Colon (tissue), 2 donors: ENCODE results near the gene CDR2.
"Not testable (repeated sequence)": the region's sequence is repeated elsewhere in the genome, so short reads cannot be mapped to it uniquely, and the experiment has no call there.

Experiments used
- FAIRE-seq: peaks from 2 replicates; lab custom pipeline; 2012; peaks lifted over from hg19 to GRCh38; lab: Jason Lieb, UNC
- donor health status: control.
- donor health status: control.

CDR2 gene

GRCh38 chr16:22375963-22376640, 1.7 kb upstream of the CDR2 start:
- no peak for FAIRE-seq

DNA sequence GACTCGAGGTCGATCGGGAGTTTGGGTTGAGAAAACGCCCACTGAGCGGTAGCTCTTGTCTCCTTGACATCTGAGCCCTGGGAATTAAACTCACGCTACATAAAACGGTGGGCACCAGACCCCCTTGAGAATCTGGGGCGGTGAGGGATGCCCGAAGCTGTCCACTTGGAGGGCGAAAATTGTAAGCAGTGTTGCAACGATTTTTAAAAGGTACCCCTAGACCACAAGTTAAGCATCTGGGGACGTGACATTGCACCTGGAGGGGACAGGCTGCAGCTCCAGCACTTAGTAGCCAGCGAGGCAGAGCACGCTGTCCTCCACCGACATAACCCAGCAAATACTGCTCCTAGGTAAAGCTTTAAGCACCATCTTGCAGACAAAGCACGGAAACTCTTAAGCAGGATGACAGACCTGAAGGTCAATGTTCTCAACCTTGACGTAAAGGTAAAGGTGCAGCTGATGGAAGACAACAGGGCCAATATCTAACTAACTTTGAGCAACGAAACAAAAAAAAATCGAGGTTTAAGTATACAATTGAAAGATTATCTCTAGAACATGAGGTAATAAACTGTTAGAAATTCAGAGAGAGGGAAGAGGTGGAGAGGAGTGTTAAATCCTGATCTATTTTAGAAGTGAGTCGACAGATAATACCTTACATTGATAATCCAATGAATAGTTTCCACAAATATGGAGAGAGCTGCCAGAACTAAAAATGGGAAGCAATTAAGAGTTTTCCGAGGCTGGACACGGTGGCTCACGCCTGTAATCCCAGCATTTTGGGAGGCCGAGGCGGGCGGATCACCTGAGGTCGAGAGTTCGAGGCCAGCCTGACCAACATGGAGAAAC, 921 bp upstream of the CDR2 start:
- FAIRE-seq, result no peak

- no peak for FAIRE-seq
Observed at GRCh38 chr16:22373662-22374310, 633 bp downstream of the CDR2 start.

DNA sequence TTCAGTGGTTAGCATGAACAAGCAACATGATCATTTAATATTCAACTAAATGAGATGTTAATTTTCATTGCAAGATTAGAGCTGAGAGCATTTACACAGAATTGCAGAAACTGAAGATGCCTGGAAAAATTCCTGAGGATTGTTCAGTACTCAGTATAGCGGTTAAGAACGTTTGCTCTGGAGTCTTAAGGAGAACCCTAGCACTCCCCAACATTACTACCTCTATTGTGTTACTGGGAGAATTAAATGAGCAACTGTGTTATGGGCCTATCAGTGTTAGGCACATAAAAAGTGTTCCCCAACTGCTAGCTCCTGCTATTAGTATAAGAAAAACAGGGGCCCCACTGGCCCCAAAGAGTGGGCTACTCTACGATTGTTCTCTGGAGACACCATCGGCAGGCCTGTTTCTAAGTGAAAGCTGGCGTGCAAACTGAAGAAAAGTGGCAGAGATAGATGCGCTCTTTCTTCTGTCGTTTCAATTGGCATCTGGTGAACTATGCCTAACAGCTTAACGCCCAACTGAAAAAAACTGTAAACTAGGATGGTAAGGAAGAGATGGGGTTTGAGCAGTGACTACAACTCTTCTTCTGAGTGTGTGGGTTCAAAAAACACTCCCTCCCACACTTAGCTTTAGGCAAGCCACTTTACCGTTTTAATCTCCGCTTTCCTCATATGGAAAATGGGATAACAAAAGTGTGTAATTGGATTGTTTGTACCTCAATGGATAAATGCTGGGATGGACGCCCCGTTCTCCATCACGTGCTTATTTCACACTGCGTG, 1.3 kb downstream of the CDR2 start:
- no peak for FAIRE-seq

DNA sequence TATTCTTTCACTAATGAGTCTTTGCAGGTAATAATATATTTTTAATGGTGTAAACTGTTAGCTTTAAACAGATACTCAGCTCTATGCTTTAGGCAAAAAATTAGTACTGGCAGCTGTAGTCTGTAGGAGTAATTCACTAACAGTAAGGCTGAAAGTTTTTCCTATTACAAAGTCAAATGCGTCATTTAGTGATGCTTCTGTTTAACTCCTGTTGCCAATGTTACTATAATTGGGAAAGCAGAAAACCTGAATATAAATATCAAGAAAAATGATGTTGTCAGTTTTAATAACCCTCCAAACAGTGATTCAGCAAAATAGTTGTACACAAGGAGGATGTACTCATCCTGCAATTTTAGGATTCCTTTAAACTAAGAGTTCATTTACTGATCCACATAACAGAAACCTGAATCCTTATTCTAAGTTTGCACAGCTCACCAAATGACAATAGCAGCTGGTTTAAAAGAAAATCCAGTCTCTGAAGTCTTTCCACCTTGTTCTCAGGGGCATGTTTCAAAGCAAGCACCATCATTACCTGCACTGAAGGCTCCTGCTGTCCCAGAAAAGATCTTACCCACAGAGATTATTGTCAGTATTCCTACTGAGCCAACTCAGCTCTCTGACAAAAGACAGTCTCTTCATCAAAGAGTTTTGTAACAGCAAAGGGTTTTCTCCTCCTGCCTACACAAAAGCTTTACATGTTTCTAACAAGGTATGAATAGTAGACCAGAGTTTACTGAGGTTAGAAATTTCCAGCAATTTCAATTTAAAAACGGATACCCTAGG, 4.2 kb downstream of the CDR2 start:
- no peak for FAIRE-seq

DNA sequence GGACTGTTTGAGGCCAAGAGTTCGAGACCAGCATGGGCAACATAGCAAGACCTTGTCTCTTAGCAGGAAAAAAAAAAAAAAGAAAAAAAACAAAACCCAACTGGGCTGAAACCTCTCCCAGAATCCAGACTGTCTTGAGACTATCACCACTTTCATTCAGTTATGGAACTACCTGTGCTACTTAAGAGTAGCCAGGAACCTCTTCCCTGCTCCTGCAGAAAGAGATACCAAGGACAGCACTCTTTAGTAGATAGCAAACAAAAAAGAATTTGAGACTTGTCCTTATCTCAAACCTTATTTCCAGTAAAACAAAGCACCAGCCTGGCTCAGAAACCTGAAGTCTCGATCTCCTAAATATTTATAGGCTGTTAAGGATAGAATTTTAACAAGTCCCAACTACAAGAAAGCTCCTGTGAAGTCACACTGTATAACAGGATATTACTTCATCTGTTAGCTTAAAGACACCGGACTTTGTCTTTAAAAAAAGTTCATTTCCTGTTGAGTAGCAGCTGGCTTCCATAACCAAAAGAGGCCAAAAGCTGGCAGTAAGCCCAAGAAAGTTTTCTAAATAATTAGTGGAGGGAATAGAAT, 5.1 kb downstream of the CDR2 start:
- FAIRE-seq, result no peak

DNA sequence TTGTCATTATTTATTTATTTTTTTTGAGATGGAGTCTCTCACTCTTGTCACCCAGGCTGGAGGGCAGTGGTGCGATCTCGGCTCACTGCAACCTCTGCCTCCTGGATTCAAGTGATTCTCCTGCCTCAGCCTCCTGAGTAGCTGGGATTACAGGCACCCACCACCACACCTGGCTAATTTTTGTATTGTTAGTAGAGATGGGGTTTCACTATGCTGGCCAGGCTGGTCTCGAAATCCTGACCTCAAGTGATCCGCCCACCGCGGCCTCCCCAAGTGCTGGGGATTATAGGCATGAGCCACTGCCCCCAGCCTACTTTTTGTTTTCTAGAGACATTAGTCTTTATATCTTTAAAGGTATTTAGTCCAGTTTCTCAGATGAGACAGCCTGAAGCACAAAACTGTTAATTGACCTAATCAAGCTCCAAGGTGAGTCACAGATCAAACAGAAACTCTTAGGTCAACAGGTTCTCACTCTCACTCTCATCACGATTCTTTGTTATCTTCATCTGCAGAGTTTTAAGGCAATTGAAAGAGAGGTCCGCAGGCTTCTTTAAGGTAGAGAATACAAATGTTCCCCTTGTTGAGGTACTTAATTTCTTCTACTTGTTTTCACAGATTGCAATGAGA, 6.1 kb downstream of the CDR2 start:
- not testable (repeated sequence) for FAIRE-seq

GRCh38 chr16:22366889-22367288, 7.5 kb downstream of the CDR2 start:
- FAIRE-seq, result no peak

DNA sequence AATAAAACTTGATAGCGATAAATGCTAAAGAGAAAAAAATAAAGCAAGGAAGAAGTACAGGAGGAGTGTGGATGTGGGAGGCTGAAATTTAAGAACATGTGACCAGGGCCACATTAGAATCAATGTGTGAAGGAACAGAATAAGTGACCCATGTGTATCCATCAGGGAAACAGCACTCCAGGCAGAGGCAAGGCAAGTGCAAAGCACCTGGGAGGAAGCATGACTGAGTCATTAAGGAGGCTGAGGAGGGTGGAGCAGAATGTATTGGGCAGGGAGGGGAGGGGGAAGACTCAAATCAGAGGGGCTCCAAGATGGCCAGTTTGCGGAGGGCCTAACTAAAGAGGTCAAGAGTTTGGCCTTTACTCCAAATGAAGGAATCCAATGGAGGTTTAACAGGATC, 8.0 kb downstream of the CDR2 start:
- no peak for FAIRE-seq

DNA sequence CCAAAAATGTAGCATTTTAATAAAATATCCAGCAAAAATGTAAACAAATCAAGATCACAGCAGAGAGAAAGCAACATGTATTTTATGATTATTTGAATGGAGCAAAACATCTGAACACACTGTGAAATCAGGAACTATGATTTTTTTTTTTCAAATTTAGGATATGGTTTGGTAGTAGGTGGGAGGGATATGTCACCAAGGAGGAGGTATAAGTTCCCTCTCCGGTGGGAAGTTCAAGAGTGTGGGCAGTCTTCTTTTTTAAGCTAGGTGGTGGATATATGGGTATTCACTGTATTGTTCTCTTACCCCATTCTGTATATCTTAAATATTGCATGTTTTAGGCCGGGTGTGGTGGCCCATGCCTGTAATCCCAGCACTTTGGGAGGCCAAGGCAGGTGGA, 10.2 kb downstream of the CDR2 start:
- no peak for FAIRE-seq

DNA sequence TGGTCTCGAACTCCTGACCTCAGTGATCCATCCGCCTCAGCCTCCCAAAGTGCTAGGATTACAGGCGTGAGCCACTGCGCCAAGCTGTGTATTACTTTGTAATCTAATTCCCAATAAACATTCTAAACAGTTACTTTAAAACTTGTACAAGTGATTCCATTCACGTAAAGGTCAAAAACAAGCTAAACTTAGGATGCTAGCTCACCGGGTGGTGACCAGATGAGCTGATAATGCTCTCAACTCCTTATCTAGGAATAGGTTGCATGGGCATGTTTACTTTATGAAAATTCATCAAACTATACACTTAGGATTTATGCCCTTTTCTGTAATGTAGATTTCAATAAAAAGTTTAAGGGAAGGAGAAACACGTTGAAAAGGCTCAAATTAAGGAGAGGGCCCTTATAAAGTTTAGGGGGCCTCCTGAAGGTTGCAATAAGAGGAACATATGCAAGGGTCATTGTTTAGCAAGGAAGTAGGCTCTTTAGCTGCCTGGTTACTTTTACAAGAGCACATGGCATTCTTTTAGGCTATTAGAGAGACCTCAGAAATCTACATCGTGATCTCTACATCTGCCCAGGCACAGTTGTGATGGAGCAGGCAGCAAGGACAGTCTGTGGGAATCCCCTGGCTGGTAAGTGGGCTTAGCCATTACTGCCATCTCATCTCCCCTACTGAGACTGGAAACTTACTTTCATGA, 13.3 kb downstream of the CDR2 start:
- no peak for FAIRE-seq

DNA sequence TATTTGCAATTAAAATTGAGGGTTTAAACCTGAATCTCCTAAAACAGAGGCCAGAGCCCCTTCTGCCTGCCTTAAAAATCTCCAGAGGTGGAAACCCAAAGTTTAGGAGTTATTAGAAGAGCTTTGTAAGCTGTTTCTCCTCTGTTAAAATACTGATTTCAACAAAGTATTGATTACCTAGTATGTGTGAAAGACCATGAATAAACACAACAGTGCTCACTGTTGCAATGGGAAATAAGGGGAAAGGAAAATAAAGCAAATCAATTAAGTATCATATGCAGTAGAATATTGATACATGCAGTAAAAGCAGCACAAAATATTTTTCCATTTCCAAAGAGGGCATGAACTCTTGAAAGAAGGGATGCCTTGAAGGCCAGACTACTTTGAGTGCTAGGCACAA, 14.7 kb downstream of the CDR2 start:
- FAIRE-seq, result no peak

- FAIRE-seq, result no peak
Observed at GRCh38 chr16:22358000-22358399, 16.4 kb downstream of the CDR2 start.

DNA sequence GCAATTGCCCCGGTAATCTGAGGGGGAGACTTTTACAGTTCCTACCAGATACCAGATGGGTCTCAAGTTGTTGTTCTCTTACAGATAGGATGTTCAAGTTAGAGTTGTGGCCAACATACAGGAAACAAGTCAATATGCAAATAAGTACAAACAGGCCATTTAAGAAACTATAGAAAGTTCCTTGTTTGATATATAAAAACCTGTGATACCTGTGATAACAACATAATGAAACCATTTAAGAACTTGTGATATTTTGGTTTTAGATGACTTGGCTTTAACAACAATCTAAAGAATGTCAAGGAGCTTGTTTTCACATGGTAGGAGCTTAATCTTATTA, 16.8 kb downstream of the CDR2 start:
- no peak for FAIRE-seq

DNA sequence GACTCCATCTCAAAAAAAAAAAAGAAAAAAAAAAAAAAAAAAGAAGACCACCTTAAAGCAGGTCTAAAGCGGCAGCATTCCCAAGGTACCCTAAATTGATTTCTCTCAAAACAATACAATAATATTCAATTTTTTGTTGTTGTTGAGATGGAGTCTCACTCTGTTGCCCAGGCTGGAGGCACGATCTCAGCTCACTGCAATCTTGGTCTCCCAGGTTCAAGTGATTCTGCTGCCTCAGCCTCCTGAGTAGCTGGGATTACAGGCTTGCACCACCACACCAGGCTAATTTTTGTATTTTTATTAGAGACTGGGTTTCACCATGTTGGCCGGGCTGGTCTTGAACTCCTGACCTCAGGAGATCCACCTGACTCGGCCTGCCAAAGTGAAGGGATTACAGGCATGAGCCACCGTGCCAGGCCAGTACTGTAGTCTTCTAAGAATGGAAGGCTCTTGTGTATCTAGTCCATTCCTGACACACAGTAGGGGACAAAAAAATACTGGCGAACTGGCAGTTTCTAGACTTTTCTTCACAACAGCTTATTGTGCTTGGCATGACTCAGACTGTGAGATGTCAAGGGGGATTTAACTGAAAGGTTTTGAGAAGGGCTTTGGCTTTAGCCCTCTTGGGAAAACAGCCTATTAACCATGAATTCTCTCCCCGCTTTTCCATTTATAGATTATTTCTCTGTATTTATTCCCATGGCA, 17.3 kb downstream of the CDR2 start:
- no peak for FAIRE-seq

DNA sequence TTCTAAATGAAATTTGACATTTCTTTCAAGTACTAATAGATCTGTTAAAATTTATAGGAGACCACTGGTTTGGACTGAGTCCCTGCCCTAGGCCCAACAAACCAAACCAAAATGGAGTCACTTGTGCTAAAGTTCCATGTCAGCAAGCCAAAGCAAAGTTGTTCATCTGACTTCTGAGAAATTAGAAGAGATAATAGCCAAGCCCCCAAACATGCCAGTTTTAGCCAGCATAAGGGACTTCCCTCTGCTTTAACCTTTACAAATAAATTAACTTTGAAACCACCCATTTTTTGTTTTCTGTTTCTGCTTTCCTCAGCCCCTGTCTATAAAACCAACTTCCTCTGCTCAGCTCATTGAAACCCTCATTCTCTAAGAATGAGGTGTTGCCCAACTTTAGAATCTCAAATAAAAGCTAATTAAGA, 18.9 kb downstream of the CDR2 start:
- no peak for FAIRE-seq

- no peak for FAIRE-seq
Observed at GRCh38 chr16:22353933-22354541, 20.4 kb downstream of the CDR2 start.

DNA sequence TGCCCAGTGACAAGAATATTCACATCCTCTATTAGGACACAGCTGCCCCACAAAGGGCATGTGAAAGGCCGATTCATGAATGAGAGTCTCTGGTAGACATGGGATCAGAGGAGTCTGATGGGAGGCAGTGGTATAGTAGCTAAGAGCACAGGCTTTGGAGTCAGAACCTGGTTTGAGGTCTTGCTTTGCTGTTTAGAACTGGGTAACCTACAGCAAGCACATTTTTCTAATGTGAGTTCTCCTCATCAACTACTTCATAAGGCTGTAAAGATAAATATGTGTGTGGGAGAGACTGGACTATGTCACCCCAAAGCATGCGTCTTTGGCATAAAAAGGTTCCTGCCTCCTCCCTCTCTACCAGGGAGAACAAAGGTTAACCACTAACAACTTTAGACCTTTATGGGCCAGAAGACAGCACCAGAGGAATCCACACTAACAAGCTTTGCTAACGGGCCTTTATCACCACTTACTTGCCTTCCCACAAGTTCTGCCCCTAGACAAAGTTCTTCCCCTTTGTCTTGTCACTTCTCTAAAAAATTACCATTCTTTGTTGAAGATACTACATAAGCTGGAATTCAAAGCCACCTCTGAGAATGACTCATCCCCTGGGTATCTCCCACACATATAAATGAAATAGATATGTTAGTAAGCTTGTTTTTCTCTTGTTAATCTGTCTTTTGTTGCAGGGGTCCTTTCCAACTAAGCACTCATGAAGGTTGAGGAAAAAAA, 21.1 kb downstream of the CDR2 start:
- no peak for FAIRE-seq
